A549 (cell line): ENCODE data around the gene LRRIQ4. TPM values are rescaled to one million over a fixed set of nuclear protein-coding genes. Genes with fewer than 3 reads are reported as not detected.
A peak's percentile ranks its signal among the peaks of the same experiment; 100 is the strongest.

ENCODE experiments used
- ATAC-seq, 2 experiments: fragments of 200-7000 bp in 1 of 2; fragments of >200 bp in 1 of 2; cut with Nextera tagmentation in 1 of 2; cut with Tn5 transposase in 1 of 2; 3 replicates each; pipeline versions ENCODE4 v1.8.0 to v1.9.1; 2018 to 2020; ENCODE audit warnings: mild to moderate bottlenecking in 1 of 2, moderate library complexity in 1 of 2
- CTCF ChIA-PET: fragments of 300-600 bp; sonication (Branson Sonifier 250); formaldehyde crosslinking; extraction: SDS; loops from one replicate; lab custom pipeline; 2021; ENCODE audit warnings: antibody characterized with exemption, inconsistent platforms; lab: Yijun Ruan, JAX
- POLR2A ChIA-PET: fragments of 350-600 bp; formaldehyde crosslinking; extraction: SDS; loops from one replicate; lab custom pipeline; 2021; ENCODE audit warnings: antibody characterized with exemption, inconsistent platforms; lab: Yijun Ruan, JAX
- DNase-seq, 2 experiments: peaks; one replicate each; pipeline versions ENCODE4 v3.0.0 to v3.0.0-alpha.2; 2011 to 2016; ENCODE audit warnings: low read depth in 1 of 2, low spot score in 1 of 2
- FAIRE-seq: peaks from 2 replicates; lab custom pipeline; 2011; peaks lifted over from hg19 to GRCh38; lab: Jason Lieb, UNC
- H3K27ac ChIP-seq, 2 experiments: fragments of >200 bp; sonication (Bioruptor Twin); formaldehyde crosslinking; 3 replicates each; pipeline ENCODE4 v1.5.1; 2016 to 2017
- H3K4me1 ChIP-seq: fragments of >200 bp; sonication (Bioruptor Twin); formaldehyde crosslinking; 3 replicates; pipeline ENCODE4 v1.6.1; 2016
- H3K4me2 ChIP-seq: fragments of >200 bp; sonication (Bioruptor Twin); formaldehyde crosslinking; 3 replicates; pipeline ENCODE4 v1.6.1; 2016
- H3K4me3 ChIP-seq: fragments of >200 bp; sonication (Bioruptor Twin); formaldehyde crosslinking; 3 replicates; pipeline ENCODE4 v1.5.1; 2016
- H3K9me3 ChIP-seq: fragments of >200 bp; sonication (Bioruptor Twin); formaldehyde crosslinking; 3 replicates; pipeline ENCODE4 v1.6.1; 2016
- CEBPB ChIP-seq, 2 experiments: fragments of >200 bp in 1 of 2; sonication (Bioruptor Twin) in 1 of 2; formaldehyde crosslinking in 1 of 2; IDR thresholded peaks; 2 replicates each; pipeline ENCODE4 v1.6.1; 2012 to 2016
- EHMT2 ChIP-seq: fragments of 200-600 bp; sonication (generic); IDR thresholded peaks from 2 replicates; pipeline ENCODE4 v1.6.1; 2016; ENCODE audit warnings: antibody characterized with exemption, low read depth, mild to moderate bottlenecking, moderate library complexity
- GATA3 ChIP-seq: IDR thresholded peaks from 2 replicates; pipeline ENCODE4 v1.6.1; 2012; ENCODE audit warnings: borderline replicate concordance
- HDAC2 ChIP-seq: fragments of 200-600 bp; sonication (generic); IDR thresholded peaks from 2 replicates; pipeline ENCODE4 v1.6.1; 2016
- HES2 ChIP-seq: fragments of >200 bp; sonication (Bioruptor Twin); formaldehyde crosslinking; IDR thresholded peaks from 2 replicates; pipeline ENCODE4 v1.6.1; 2016
- MAX ChIP-seq: IDR thresholded peaks from 2 replicates; pipeline ENCODE4 v1.6.1; 2012
- POLR2A ChIP-seq: IDR thresholded peaks from 2 replicates; pipeline ENCODE4 v1.6.1; 2012; ENCODE audit warnings: mild to moderate bottlenecking, low read length
- RAD21 ChIP-seq, 2 experiments: fragments of >200 bp in 1 of 2; sonication (Bioruptor Twin) in 1 of 2; formaldehyde crosslinking in 1 of 2; IDR thresholded peaks in 1 of 2; conservative IDR thresholded peaks in 1 of 2; 2 replicates in 1 of 2; 3 replicates in 1 of 2; pipeline ENCODE4 v1.6.1; 2012 to 2018; ENCODE audit warnings: inconsistent platforms in 1 of 2
- RARB ChIP-seq: fragments of 250-450 bp; sonication (Bioruptor Pico); IDR thresholded peaks from 2 replicates; pipeline ENCODE4 v1.8.0; 2021; ENCODE audit warnings: mild to moderate bottlenecking, moderate library complexity
- REST ChIP-seq: fragments of 200-600 bp; sonication (generic); IDR thresholded peaks from 2 replicates; pipeline ENCODE4 v1.6.1; 2016; ENCODE audit warnings: antibody characterized with exemption, mild to moderate bottlenecking, moderate library complexity
- RNF2 ChIP-seq: fragments of 200-600 bp; sonication (generic); IDR thresholded peaks from 2 replicates; pipeline ENCODE4 v1.6.1; 2016; ENCODE audit warnings: low read depth, mild to moderate bottlenecking, antibody characterized with exemption, moderate library complexity, borderline replicate concordance
- SREBF2 ChIP-seq: fragments of 450-650 bp; IDR thresholded peaks from 2 replicates; pipeline ENCODE4 v1.6.1; 2014; ENCODE audit warnings: mild to moderate bottlenecking, moderate library complexity
- TP53 ChIP-seq: fragments of 250-450 bp; sonication (Bioruptor Pico); IDR thresholded peaks from 2 replicates; pipeline ENCODE4 v1.5.0; 2021; ENCODE audit warnings: mild to moderate bottlenecking, moderate library complexity
- ZFP36 ChIP-seq: fragments of 450-650 bp; IDR thresholded peaks from 2 replicates; pipeline ENCODE4 v1.6.1; 2014; ENCODE audit warnings: borderline replicate concordance; ENCODE audit not compliant: partially characterized antibody
- ZSCAN20 ChIP-seq: fragments of 250-450 bp; sonication (Bioruptor Pico); IDR thresholded peaks from 2 replicates; pipeline ENCODE4 v1.8.0; 2022; ENCODE audit warnings: mild to moderate bottlenecking, moderate library complexity
- WGBS: methylation state at CpG from one replicate; pipeline ENCODE4 v1.1.6; 2017; ENCODE audit errors: missing lambda C conversion rate; 5-methylcytosine and 5-hydroxymethylcytosine counted together
- polyA plus RNA-seq, 4 experiments: library from polyadenylated mRNA; depleted of rRNA in 3 of 4; stranded (reverse); fragments of >200 nt; fragmentation: RNase III in 1 of 4; extraction: RNeasy Plus Mini Kit Qiagen cat#74134 plus additional on column Dnase treatment in 1 of 4; gene quantifications; 2 replicates in 3 of 4; 3 replicates in 1 of 4; pipeline ENCODE4 v1.2.3, GENCODE V29; 2011 to 2017
- TF ChIP-seq, protein P1 (sequence below): fragments of 250-450 bp; sonication (Bioruptor Pico); IDR thresholded peaks from 2 replicates; pipeline ENCODE4 v1.5.0; 2021; ENCODE audit warnings: mild to moderate bottlenecking, moderate library complexity, borderline replicate concordance
- TF ChIP-seq, protein P2 (sequence below): IDR thresholded peaks from 2 replicates; pipeline ENCODE4 v1.6.1; 2012; ENCODE audit warnings: low read depth, borderline replicate concordance
- TF ChIP-seq, protein P3 (sequence below): fragments of 250-450 bp; sonication (Bioruptor Pico); IDR thresholded peaks from 2 replicates; pipeline ENCODE4 v1.5.0; 2020; ENCODE audit warnings: low read depth, mild to moderate bottlenecking, moderate library complexity
- TF ChIP-seq, protein P4 (sequence below): fragments of 450-650 bp; IDR thresholded peaks from 2 replicates; pipeline ENCODE4 v1.6.1; 2014; ENCODE audit warnings: antibody characterized with exemption

LRRIQ4 gene
- polyA plus RNA-seq, 2 of the 4 experiments (the other 2 are of a cell fraction) = not detected

DNA sequence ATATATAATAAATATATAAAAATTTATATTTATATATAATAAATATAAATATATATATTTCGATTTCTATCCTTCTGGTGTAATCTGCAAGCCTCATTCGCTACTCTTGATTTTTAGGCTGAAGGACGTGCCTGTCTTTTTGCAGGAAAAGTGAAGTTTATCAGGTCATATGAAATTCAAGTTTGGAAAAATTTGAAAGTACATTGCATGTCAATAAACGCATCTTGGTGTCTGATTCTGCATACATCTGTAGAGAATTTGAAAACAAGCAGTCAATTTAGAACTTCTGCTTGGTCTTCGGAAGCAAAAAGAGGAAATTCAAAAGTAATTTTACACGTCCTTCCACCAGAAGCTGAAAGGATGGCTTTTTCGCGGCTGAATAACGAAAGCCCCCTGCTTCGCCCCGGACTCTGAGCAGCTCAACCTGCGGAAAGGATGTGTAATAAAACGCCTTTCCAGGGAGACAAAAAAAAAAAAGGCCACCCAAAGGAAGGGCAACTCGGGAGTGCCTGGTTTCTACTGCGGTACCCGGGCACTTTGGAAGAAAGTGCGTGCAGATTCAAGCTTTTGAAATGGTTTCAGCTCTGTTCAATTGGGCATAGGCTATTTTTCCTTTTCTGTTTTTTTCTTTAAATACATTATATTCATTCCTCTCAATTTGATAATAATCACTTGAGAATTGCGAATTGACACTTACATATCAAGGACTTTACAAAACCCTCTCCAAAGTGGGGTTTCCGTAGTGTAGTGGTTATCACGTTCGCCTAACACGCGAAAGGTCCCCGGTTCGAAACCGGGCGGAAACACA is 41.0 kb upstream of the LRRIQ4 start:
- ChIA-PET POLR2A (interaction anchor here (0.6 to 2.7 kb wide), 5 partner anchors 7 to 295 kb away, joined by 3 to 18 read pairs (median 8); partner anchors contain the start of gene TERC), CTCF (interaction anchor here (0.9 to 2.7 kb wide), 2 partner anchors 8 to 37 kb away, joined by 4 to 10 read pairs; partner anchors contain the start of gene TERC)
- peak in 1 of 2 experiments; percentile 32; a peak in 1 of 4 replicates for TF ChIP-seq CEBPB (IDR thresholded peaks at IDR 0.05)
- TF ChIP-seq, protein P1, sequence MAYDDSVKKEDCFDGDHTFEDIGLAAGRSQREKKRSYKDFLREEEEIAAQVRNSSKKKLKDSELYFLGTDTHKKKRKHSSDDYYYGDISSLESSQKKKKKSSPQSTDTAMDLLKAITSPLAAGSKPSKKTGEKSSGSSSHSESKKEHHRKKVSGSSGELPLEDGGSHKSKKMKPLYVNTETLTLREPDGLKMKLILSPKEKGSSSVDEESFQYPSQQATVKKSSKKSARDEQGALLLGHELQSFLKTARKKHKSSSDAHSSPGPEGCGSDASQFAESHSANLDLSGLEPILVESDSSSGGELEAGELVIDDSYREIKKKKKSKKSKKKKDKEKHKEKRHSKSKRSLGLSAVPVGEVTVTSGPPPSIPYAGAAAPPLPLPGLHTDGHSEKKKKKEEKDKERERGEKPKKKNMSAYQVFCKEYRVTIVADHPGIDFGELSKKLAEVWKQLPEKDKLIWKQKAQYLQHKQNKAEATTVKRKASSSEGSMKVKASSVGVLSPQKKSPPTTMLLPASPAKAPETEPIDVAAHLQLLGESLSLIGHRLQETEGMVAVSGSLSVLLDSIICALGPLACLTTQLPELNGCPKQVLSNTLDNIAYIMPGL (CRISPR knock-in tag) = peak; percentile 70; the same call in 1 of the 2 replicates
- TF ChIP-seq SREBF2 = peak; percentile 78
- 0 out of 2 replicates have a peak, but pooled peaks have one; percentile 13 for TF ChIP-seq REST
- no peak for TF ChIP-seq TP53

GRCh38 chr3:169772305-169772896 is 40.3 kb upstream of the LRRIQ4 start:
- ATAC-seq = peak; percentile 62 to 79

More for the DNA sequence above, 41.0 kb upstream of the LRRIQ4 start:
- 2% methylated on average over 27 of the region's 27 CpGs for WGBS
- H3K4me1 ChIP-seq = peaks cover 15% of the 10 kb centered on the region; the same call in 2 of the 3 replicates
- DNase-seq (peak; percentile 35 to 85), ATAC-seq (peak; percentile 33 to 49; a peak in 3 of 6 replicates), FAIRE-seq (no peak)
- H3K4me3 ChIP-seq = peak overlapping the region; percentile 90
- H3K9me3 ChIP-seq = no peaks in the 10 kb centered on the region
- H3K4me2 ChIP-seq = peak overlapping the region; percentile 76
- H3K27ac ChIP-seq = peak overlapping the region; percentile 95 to 98

More at GRCh38 chr3:169772305-169772896, 40.3 kb upstream of the LRRIQ4 start:
- TF ChIP-seq POLR2A (peak; percentile 37), GATA3 (peak; percentile 3; the same call in 1 of the 2 replicates), HES2 (no peak), ZFP36 (no peak), RNF2 (no peak), HDAC2 (no peak), MAX (peak; percentile 97), RAD21 (conservative IDR thresholded peaks at IDR 0.05 in 1 of 2, IDR thresholded peaks at IDR 0.05 in 1 of 2) (no peak), RARB (CRISPR knock-in tag) (no peak), EHMT2 (no peak), ZSCAN20 (CRISPR knock-in tag) (0 out of 2 replicates have a peak, but pooled peaks have one; percentile 56)
- TF ChIP-seq, protein P2, sequence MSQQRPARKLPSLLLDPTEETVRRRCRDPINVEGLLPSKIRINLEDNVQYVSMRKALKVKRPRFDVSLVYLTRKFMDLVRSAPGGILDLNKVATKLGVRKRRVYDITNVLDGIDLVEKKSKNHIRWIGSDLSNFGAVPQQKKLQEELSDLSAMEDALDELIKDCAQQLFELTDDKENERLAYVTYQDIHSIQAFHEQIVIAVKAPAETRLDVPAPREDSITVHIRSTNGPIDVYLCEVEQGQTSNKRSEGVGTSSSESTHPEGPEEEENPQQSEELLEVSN = peak; percentile 84
- TF ChIP-seq, protein P3, sequence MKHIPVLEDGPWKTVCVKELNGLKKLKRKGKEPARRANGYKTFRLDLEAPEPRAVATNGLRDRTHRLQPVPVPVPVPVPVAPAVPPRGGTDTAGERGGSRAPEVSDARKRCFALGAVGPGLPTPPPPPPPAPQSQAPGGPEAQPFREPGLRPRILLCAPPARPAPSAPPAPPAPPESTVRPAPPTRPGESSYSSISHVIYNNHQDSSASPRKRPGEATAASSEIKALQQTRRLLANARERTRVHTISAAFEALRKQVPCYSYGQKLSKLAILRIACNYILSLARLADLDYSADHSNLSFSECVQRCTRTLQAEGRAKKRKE (CRISPR knock-in tag) = 0 out of 2 replicates have a peak, but pooled peaks have one; percentile 18
- TF ChIP-seq, protein P4, sequence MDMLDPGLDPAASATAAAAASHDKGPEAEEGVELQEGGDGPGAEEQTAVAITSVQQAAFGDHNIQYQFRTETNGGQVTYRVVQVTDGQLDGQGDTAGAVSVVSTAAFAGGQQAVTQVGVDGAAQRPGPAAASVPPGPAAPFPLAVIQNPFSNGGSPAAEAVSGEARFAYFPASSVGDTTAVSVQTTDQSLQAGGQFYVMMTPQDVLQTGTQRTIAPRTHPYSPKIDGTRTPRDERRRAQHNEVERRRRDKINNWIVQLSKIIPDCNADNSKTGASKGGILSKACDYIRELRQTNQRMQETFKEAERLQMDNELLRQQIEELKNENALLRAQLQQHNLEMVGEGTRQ = peak; percentile 12; the same call in 1 of the 2 replicates
- Histone ChIP-seq H3K27ac (peak overlapping the region; percentile 95 to 98), H3K4me2 (peak overlapping the region; percentile 76), H3K4me1 (peaks cover 15% of the 10 kb centered on the region; the same call in 2 of the 3 replicates), H3K9me3 (no peaks in the 10 kb centered on the region), H3K4me3 (peak overlapping the region; percentile 90)
- WGBS = under 1% methylated on average over 15 of the region's 15 CpGs
- DNase-seq (peak; percentile 56 to 89), FAIRE-seq (no peak)
- ChIA-PET POLR2A (interaction anchor here (0.6 to 2.7 kb wide), 8 partner anchors 8 to 1098 kb away, joined by 3 to 18 read pairs (median 6); partner anchors contain the start of genes RPL22L1 and TERC), CTCF (interaction anchor here (0.9 to 2.7 kb wide), 2 partner anchors 9 to 36 kb away, joined by 4 to 10 read pairs; partner anchors contain the start of gene TERC)
